Panc1 (cell line): ENCODE data around the gene ATG14. TPM values are rescaled to one million over a fixed set of nuclear protein-coding genes. Genes with fewer than 3 reads are reported as not detected.

Experiments
- ATAC-seq: fragments of 200-7000 bp; cut with Tn5 transposase; 2 replicates; pipeline ENCODE4 v1.9.1; 2020; ENCODE audit warnings: mild to moderate bottlenecking, moderate library complexity
- BruUV-seq: library from RNA; stranded (reverse); fragments of 400-500 nt; replicated peaks from 2 replicates; lab custom pipeline; 2021; lab: Mats Ljungman, UMichigan
- CTCF ChIA-PET: fragments of 300-600 bp; sonication (Branson Sonifier 250); formaldehyde crosslinking; loops from one replicate; lab custom pipeline; 2022; ENCODE audit warnings: antibody characterized with exemption; lab: Charles Lee
- POLR2A ChIA-PET: fragments of 300-600 bp; sonication (Branson Sonifier 250); formaldehyde crosslinking; loops from one replicate; lab custom pipeline; 2022; ENCODE audit warnings: antibody characterized with exemption; lab: Charles Lee
- DNase-seq: peaks from one replicate; pipeline ENCODE4 v3.0.0-alpha.2; 2010; ENCODE audit warnings: low read depth, low spot score
- H3K27ac ChIP-seq: 2 replicates; pipeline ENCODE4 v1.5.1; 2011; ENCODE audit warnings: mild to moderate bottlenecking, low read length, inconsistent platforms
- H3K27me3 ChIP-seq: fragments of 200-500 bp; sonication (Bioruptor generic); 2 replicates; pipeline ENCODE4 v1.6.0; 2014; ENCODE audit warnings: low read length, inconsistent platforms; ENCODE audit not compliant: control insufficient read depth, insufficient read depth
- H3K36me3 ChIP-seq: fragments of 200-500 bp; sonication (Bioruptor generic); 2 replicates; pipeline ENCODE4 v1.5.1; 2014; ENCODE audit warnings: inconsistent platforms, mild to moderate bottlenecking, low read length, moderate library complexity; ENCODE audit not compliant: control insufficient read depth, insufficient read depth
- H3K4me1 ChIP-seq: 2 replicates; pipeline ENCODE4 v1.5.1; 2011; ENCODE audit warnings: inconsistent platforms, mild to moderate bottlenecking, low read length, moderate library complexity; ENCODE audit not compliant: control insufficient read depth, insufficient read depth
- H3K4me3 ChIP-seq, 2 experiments: 2 replicates each; pipeline ENCODE4 v1.5.1; 2011 to 2012; ENCODE audit warnings: low read depth in 2 of 2, low read length in 2 of 2, mild to moderate bottlenecking in 2 of 2, inconsistent platforms in 1 of 2, moderate library complexity in 1 of 2
- H3K9me3 ChIP-seq: fragments of 200-500 bp; sonication (Bioruptor generic); 2 replicates; pipeline ENCODE4 v1.5.1; 2014; ENCODE audit warnings: low read depth, mild to moderate bottlenecking, inconsistent platforms, low read length, moderate library complexity; ENCODE audit not compliant: control insufficient read depth, insufficient read depth
- CTCF ChIP-seq: fragments of 450-650 bp; IDR thresholded peaks from 2 replicates; pipeline ENCODE4 v1.5.1; 2017; ENCODE audit warnings: mild to moderate bottlenecking
- POLR2AphosphoS5 ChIP-seq: IDR thresholded peaks from 2 replicates; pipeline ENCODE4 v1.6.1; 2012; ENCODE audit warnings: mild to moderate bottlenecking, low read depth, low read length, moderate library complexity
- REST ChIP-seq, 2 experiments: IDR thresholded peaks; 2 replicates each; pipeline ENCODE4 v1.6.1; 2011 to 2012; ENCODE audit warnings: low read depth in 2 of 2, control low read depth in 1 of 2, low read length in 1 of 2, mild to moderate bottlenecking in 1 of 2, moderate library complexity in 1 of 2; ENCODE audit not compliant: insufficient read depth in 1 of 2
- SIN3A ChIP-seq: IDR thresholded peaks from 2 replicates; pipeline ENCODE4 v1.6.1; 2012; ENCODE audit warnings: low read depth, mild to moderate bottlenecking, low read length, moderate library complexity, borderline replicate concordance; ENCODE audit not compliant: insufficient read depth
- TCF7L2 ChIP-seq: IDR thresholded peaks from 2 replicates; pipeline ENCODE4 v1.6.1; 2011; ENCODE audit warnings: mild to moderate bottlenecking, low read depth, low read length, inconsistent platforms
- in situ Hi-C: cut with HindIII; loops from 2 replicates; pipeline ENCODE4 v1.10.0; 2016; ENCODE audit warnings: low sequenced_read_pairs, low pct_unique_long_range_greater_than_20kb
- intact Hi-C: fragments of 100-400 bp; cut with micrococcal nuclease; formaldehyde crosslinking; loops from one replicate; pipeline ENCODE4 v1.10.0; 2022; ENCODE audit not compliant: unreplicated experiment
- total RNA-seq: library from RNA; stranded (reverse); gene quantifications from one replicate; pipeline ENCODE4 v1.2.1, GENCODE V29; 2021; ENCODE audit not compliant: unreplicated experiment

The ATG14 gene
- total RNA-seq, 1 experiment from 2014 or later: 7.1 TPM

- no peak for DNase-seq
- H3K27ac ChIP-seq: no peak overlapping the region
- in situ Hi-C loops (no loop called here), intact Hi-C loops (no loop called here)
- H3K4me1 ChIP-seq: peaks cover 6% of the 10 kb centered on the region; the same call in 1 of the 2 replicates
- no peak overlapping the region for H3K4me3 ChIP-seq
- ChIA-PET POLR2A (no interaction called here), CTCF (no interaction called here)
- H3K36me3 ChIP-seq: peaks cover 2% of the 10 kb centered on the region; the same call in 1 of the 2 replicates
- ATAC-seq: peak; percentile 58; the same call in 1 of the 2 replicates
- no TSS peak for BruUV-seq
- H3K9me3 ChIP-seq: no peaks in the 10 kb centered on the region
- no peak for TF ChIP-seq POLR2AphosphoS5
- no peaks in the 10 kb centered on the region for H3K27me3 ChIP-seq
These were observed 45.4 kb downstream of the ATG14 start for GRCh38 chr14:55366271-55366670.

- in situ Hi-C loops (no loop called here), intact Hi-C loops (no loop called here)
- peaks cover 6% of the 10 kb centered on the region; the same call in 1 of the 2 replicates for H3K4me1 ChIP-seq
- H3K27me3 ChIP-seq: no peaks in the 10 kb centered on the region
- H3K9me3 ChIP-seq: no peaks in the 10 kb centered on the region
- no peaks in the 10 kb centered on the region for H3K36me3 ChIP-seq
- no peak for DNase-seq
- no peak for ATAC-seq
- BruUV-seq: no TSS peak
- no peak for TF ChIP-seq REST (IDR thresholded peaks at IDR 0.05; ENCODE audit: insufficient read depth in 1 of 2, low read depth in 2 of 2, low read length in 1 of 2)
- no peak for TF ChIP-seq SIN3A
- TF ChIP-seq TCF7L2: no peak
- TF ChIP-seq CTCF: no peak
- TF ChIP-seq POLR2AphosphoS5: no peak
- POLR2A ChIA-PET: no interaction called here
- H3K4me3 ChIP-seq: no peak overlapping the region
- H3K27ac ChIP-seq: no peak overlapping the region
- CTCF ChIA-PET: no interaction called here
These were observed 50.4 kb downstream of the ATG14 start for GRCh38 chr14:55361190-55361589.

- no peak for ATAC-seq
- intact Hi-C loops (no loop called here), in situ Hi-C loops (no loop called here)
- TF ChIP-seq TCF7L2 (no peak), POLR2AphosphoS5 (no peak), REST (IDR thresholded peaks at IDR 0.05; ENCODE audit: insufficient read depth in 1 of 2, low read depth in 2 of 2, low read length in 1 of 2) (no peak), CTCF (no peak), SIN3A (no peak)
- Histone ChIP-seq H3K36me3 (no peaks in the 10 kb centered on the region; the same call in 1 of the 2 replicates), H3K9me3 (no peaks in the 10 kb centered on the region), H3K4me1 (no peaks in the 10 kb centered on the region), H3K4me3 (no peak overlapping the region), H3K27ac (no peak overlapping the region), H3K27me3 (no peaks in the 10 kb centered on the region)
- no peak for DNase-seq
- POLR2A ChIA-PET: interaction anchor here (0.5 kb wide), 1 partner anchor 26 kb away, joined by 8 read pairs; no protein-coding TSS in a partner anchor
- CTCF ChIA-PET: no interaction called here
- BruUV-seq: no TSS peak
These were observed 52.3 kb downstream of the ATG14 start for GRCh38 chr14:55359307-55359706.
